HG03039 (cell line): ENCODE results near the gene DDX25.
"Not testable (repeated sequence)": the region's sequence is repeated elsewhere in the genome, so short reads cannot be mapped to it uniquely, and the experiment has no call there.

Source experiments
- ATAC-seq: cut with Tn5 transposase; IDR thresholded peaks from one replicate; pipeline ENCODE4 v1.9.1; 2021; ENCODE audit warnings: mild to moderate bottlenecking, moderate library complexity; ENCODE audit not compliant: unreplicated experiment

Gene DDX25

GRCh38 chr11:125902927-125903710, 1.2 kb upstream of the DDX25 start, which contains the start of gene PUS3:
Gene PUS3, minus strand, starts transcription at chr11:125903206. Its CDS starts 6,922 bp downstream, at chr11:125896284.
- ATAC-seq = peak; percentile 96

- ATAC-seq = no peak
These were observed 370 bp downstream of the DDX25 start for GRCh38 chr11:125904678-125905077.

- no peak for ATAC-seq
These were observed 6.0 kb downstream of the DDX25 start for GRCh38 chr11:125910226-125910849.

- ATAC-seq = not testable (repeated sequence)
These were observed 10.3 kb downstream of the DDX25 start for GRCh38 chr11:125914601-125915000.

GRCh38 chr11:125916683-125917347, 12.5 kb downstream of the DDX25 start:
- no peak for ATAC-seq

- ATAC-seq = no peak
These were observed 14.0 kb downstream of the DDX25 start for GRCh38 chr11:125918140-125918840.

- ATAC-seq = no peak
These were observed 16.7 kb downstream of the DDX25 start for GRCh38 chr11:125921042-125921441.

- ATAC-seq = no peak
These were observed 17.8 kb downstream of the DDX25 start for GRCh38 chr11:125922156-125922555.

- no peak for ATAC-seq
These were observed 18.8 kb downstream of the DDX25 start for GRCh38 chr11:125923012-125923579.

GRCh38 chr11:125923633-125924032, 19.3 kb downstream of the DDX25 start:
- ATAC-seq = no peak

- no peak for ATAC-seq
These were observed 20.2 kb downstream of the DDX25 start for GRCh38 chr11:125924384-125925007.

- no peak for ATAC-seq
These were observed 21.0 kb downstream of the DDX25 start for GRCh38 chr11:125925247-125925740.

- ATAC-seq = no peak
These were observed 21.5 kb downstream of the DDX25 start for GRCh38 chr11:125925804-125926203.

- no peak for ATAC-seq
These were observed 22.4 kb downstream of the DDX25 start for GRCh38 chr11:125926682-125927081.

GRCh38 chr11:125929445-125930075, 25.3 kb downstream of the DDX25 start:
- no peak for ATAC-seq

- ATAC-seq = no peak
These were observed 25.8 kb downstream of the DDX25 start for GRCh38 chr11:125930076-125930450.

- no peak for ATAC-seq
These were observed 26.8 kb downstream of the DDX25 start for GRCh38 chr11:125931116-125931515.

GRCh38 chr11:125931668-125932067, 27.4 kb downstream of the DDX25 start:
- no peak for ATAC-seq

GRCh38 chr11:125932301-125932700, 28.0 kb downstream of the DDX25 start:
- no peak for ATAC-seq
